OCI-LY3 (cell line): ENCODE measurements around the gene TRABD2B.

Experiments used
- EZH2phosphoT487 ChIP-seq: fragments of 200-600 bp; shearing (Covaris generic); IDR thresholded peaks from 2 replicates; pipeline ENCODE4 v1.6.1; 2018; ENCODE audit warnings: antibody characterized with exemption, mixed run types, low read depth
- TF ChIP-seq, protein P1 (sequence below): fragments of 200-600, 300-600 bp; sonication (generic); IDR thresholded peaks from 2 replicates; pipeline ENCODE4 v1.5.1; 2014; ENCODE audit warnings: antibody characterized with exemption, low read length, low read depth

DNA sequence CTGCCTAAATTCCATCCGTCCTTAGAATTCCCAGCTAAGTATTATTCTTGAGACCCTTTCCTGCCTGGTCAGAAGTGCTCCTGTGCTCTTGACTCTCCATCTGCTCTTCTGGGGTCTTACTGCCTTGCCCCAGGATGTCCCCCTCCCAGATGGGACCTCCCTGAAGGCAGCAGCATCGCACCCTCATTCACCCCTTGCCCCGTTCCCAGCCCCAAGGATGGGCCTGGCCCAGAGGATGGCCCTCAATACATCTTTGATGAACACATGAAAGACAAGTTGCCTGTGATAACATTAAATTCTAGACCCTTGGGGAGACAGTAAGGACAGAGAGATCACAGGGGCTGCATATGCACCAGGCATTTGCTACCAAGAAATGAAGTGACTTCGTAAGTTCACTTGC is 167.2 kb downstream of the TRABD2B start:
- TF ChIP-seq, protein P1, sequence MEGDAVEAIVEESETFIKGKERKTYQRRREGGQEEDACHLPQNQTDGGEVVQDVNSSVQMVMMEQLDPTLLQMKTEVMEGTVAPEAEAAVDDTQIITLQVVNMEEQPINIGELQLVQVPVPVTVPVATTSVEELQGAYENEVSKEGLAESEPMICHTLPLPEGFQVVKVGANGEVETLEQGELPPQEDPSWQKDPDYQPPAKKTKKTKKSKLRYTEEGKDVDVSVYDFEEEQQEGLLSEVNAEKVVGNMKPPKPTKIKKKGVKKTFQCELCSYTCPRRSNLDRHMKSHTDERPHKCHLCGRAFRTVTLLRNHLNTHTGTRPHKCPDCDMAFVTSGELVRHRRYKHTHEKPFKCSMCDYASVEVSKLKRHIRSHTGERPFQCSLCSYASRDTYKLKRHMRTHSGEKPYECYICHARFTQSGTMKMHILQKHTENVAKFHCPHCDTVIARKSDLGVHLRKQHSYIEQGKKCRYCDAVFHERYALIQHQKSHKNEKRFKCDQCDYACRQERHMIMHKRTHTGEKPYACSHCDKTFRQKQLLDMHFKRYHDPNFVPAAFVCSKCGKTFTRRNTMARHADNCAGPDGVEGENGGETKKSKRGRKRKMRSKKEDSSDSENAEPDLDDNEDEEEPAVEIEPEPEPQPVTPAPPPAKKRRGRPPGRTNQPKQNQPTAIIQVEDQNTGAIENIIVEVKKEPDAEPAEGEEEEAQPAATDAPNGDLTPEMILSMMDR = no peak
- TF ChIP-seq EZH2phosphoT487 = no peak
